ENCODE results near the gene CACNB3.
"Not testable (repeated sequence)": the region's sequence is repeated elsewhere in the genome, so short reads cannot be mapped to it uniquely, and the experiment has no call there.

The CACNB3 gene

DNA sequence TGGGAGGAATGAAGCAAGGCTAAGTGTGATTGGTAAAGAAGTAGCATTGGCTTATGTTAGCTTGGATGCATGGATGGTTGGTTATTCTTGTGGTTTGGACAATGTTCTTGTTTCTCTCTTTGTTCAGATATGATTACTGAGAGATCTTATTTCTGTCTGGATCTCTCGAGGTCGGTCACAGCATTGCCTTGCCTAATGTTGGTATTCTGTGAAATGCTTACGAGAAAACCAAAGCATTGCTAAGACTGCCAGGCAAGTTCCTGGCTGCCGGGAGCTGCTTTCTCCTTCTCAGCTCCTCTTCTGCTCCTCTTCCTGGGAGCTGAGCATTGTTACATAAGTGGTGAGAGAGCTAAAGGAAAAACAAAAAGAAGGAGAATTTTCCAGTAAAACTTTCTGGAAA lies 54.8 kb downstream of the CACNB3 start:
- no peak for DNase-seq (ENCODE audit: low read depth)
- TF ChIP-seq, protein P1, sequence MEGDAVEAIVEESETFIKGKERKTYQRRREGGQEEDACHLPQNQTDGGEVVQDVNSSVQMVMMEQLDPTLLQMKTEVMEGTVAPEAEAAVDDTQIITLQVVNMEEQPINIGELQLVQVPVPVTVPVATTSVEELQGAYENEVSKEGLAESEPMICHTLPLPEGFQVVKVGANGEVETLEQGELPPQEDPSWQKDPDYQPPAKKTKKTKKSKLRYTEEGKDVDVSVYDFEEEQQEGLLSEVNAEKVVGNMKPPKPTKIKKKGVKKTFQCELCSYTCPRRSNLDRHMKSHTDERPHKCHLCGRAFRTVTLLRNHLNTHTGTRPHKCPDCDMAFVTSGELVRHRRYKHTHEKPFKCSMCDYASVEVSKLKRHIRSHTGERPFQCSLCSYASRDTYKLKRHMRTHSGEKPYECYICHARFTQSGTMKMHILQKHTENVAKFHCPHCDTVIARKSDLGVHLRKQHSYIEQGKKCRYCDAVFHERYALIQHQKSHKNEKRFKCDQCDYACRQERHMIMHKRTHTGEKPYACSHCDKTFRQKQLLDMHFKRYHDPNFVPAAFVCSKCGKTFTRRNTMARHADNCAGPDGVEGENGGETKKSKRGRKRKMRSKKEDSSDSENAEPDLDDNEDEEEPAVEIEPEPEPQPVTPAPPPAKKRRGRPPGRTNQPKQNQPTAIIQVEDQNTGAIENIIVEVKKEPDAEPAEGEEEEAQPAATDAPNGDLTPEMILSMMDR (IDR thresholded peaks at IDR 0.05; ENCODE audit: control insufficient read depth, extremely low read depth, insufficient read depth) = no peak

DNA sequence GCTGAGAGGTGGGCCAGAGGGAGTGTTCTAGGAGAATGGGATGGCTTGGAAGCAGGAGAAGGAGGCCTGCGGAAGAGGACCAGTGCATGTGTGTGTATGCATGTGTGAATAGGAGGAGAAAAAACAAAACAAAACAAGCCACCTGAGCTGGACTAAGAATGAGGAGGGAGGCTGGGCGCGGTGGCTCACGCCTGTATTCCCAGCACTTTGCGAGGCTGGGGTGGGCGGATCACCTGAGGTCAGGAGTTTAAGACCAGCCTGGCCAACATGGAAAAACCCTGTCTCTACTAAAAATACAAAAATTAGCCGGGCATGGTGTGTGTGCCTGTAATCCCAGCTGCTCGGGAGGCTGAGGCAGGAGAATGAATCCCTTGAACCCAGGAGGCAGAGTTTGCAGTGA lies 55.2 kb downstream of the CACNB3 start:
- DNase-seq (ENCODE audit: low read depth); H3K4me3 ChIP-seq (ENCODE audit: low read depth, low read length): not testable (repeated sequence)

More for the DNA sequence above, 54.8 kb downstream of the CACNB3 start:
- no peak overlapping the region for H3K4me3 ChIP-seq (ENCODE audit: low read depth, low read length)

DNA sequence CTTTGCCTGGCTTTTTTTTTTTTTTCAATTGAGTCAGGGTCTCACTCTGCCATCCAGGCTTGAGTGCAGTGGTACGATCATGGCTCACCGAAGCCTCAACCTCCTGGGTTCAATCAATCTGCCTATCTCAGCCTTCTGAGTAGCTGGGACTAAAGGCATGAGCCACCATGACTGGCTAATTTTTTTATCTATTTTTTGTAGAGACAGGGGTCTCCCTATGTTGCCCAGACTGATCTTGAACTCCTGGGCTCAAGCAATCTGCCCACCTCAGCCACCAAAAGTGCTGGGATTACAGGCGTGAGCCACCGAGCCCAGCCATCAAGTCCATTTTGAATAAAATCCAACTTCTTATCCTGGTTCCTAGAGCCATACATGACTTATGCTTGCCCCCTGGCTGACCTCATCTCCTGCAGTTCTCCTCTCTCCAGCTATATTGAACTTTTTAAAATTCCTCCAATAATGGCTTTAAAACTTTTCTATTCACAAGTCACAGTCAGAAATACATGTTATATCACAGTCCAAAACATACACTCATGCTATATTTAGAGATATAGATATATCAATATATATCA lies 57.7 kb downstream of the CACNB3 start:
- TF ChIP-seq, protein P1 (IDR thresholded peaks at IDR 0.05; ENCODE audit: control insufficient read depth, extremely low read depth, insufficient read depth) = no peak
- DNase-seq (ENCODE audit: low read depth) = no peak
- no peak overlapping the region for H3K4me3 ChIP-seq (ENCODE audit: low read depth, low read length)
